Epidermal melanocyte (primary cell): Measurements from ENCODE around the gene FIGN.

Experiments
- DNase-seq: peaks from one replicate; pipeline ENCODE4 v3.0.0; 2011; ENCODE audit warnings: low spot score; ENCODE audit not compliant: insufficient read length

Gene FIGN

GRCh38 chr2:163711258-163711657, 24.6 kb downstream of the FIGN start:
- DNase-seq: no peak

- DNase-seq: no peak
These were observed 26.5 kb downstream of the FIGN start for GRCh38 chr2:163709270-163709669.

- no peak for DNase-seq
These were observed 27.5 kb downstream of the FIGN start for GRCh38 chr2:163708265-163708664.

- no peak for DNase-seq
These were observed 32.4 kb downstream of the FIGN start for GRCh38 chr2:163703386-163703785.

- DNase-seq: no peak
These were observed 34.2 kb downstream of the FIGN start for GRCh38 chr2:163701399-163702195.

- no peak for DNase-seq
These were observed 37.0 kb downstream of the FIGN start for GRCh38 chr2:163698857-163699256.

- no peak for DNase-seq
These were observed 37.8 kb downstream of the FIGN start for GRCh38 chr2:163697846-163698637.

- no peak for DNase-seq
These were observed 38.4 kb downstream of the FIGN start for GRCh38 chr2:163697429-163697828.

- no peak for DNase-seq
These were observed 42.3 kb downstream of the FIGN start for GRCh38 chr2:163693484-163693883.

GRCh38 chr2:163692611-163693482, 43.0 kb downstream of the FIGN start:
- DNase-seq: no peak

- no peak for DNase-seq
These were observed 43.7 kb downstream of the FIGN start for GRCh38 chr2:163692081-163692480.

GRCh38 chr2:163690896-163691295, 44.9 kb downstream of the FIGN start:
- DNase-seq: no peak

- DNase-seq: no peak
These were observed 48.6 kb downstream of the FIGN start for GRCh38 chr2:163687217-163687616.

GRCh38 chr2:163686289-163686688, 49.5 kb downstream of the FIGN start:
- no peak for DNase-seq

- no peak for DNase-seq
These were observed 53.1 kb downstream of the FIGN start for GRCh38 chr2:163682695-163683094.

- DNase-seq: no peak
These were observed 54.1 kb downstream of the FIGN start for GRCh38 chr2:163681745-163682144.

- no peak for DNase-seq
These were observed 60.4 kb downstream of the FIGN start for GRCh38 chr2:163675388-163675787.

GRCh38 chr2:163673522-163673921, 62.3 kb downstream of the FIGN start:
- no peak for DNase-seq

GRCh38 chr2:163670929-163671328, 64.9 kb downstream of the FIGN start:
- no peak for DNase-seq

GRCh38 chr2:163669506-163669905, 66.3 kb downstream of the FIGN start:
- no peak for DNase-seq

- DNase-seq: no peak
These were observed 68.5 kb downstream of the FIGN start for GRCh38 chr2:163667064-163667887.
